Ammon's horn (tissue), 1 donor: ENCODE measurements around the gene GDPD5.
"Not testable (repeated sequence)": the region's sequence is repeated elsewhere in the genome, so short reads cannot be mapped to it uniquely, and the experiment has no call there.

Source experiments
- DNase-seq: peaks from one replicate; pipeline ENCODE4 v3.0.0-alpha.2; 2016; ENCODE audit warnings: low spot score

The GDPD5 gene

DNA sequence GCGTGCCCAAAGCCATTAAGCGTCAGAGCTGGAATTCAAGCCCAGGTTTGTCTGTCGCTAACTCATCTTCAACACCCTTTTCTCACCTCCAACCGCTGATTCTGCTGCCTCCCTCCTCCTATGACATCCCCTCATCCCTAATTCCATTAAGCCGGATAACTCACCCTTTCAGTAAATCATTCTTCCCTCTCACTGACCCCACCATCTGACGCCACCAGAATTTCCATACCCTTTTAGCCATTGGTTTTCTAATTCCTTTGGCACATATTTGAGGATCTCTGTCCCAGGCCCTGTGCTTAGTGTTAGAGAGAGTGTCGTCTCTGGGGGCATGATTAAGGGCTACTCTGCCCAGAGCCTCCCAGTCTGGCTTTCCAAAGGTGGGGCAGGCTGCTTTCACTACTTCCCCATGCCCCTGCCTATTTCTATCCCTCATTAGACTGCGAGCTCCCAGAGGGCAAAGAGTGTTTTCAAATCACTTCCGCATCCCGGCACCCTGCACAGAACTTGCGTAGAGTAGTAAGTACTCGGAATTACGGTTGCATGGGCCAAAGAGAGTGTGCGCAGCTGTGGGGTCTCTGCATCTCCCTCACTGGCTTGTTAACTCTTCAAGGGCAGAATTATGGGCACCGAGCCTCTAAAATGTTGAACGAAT lies 96.6 kb downstream of the GDPD5 start:
- no peak for DNase-seq

- DNase-seq: peak; percentile 82
Observed at GRCh38 chr11:75428281-75428724, 97.4 kb downstream of the GDPD5 start.

DNA sequence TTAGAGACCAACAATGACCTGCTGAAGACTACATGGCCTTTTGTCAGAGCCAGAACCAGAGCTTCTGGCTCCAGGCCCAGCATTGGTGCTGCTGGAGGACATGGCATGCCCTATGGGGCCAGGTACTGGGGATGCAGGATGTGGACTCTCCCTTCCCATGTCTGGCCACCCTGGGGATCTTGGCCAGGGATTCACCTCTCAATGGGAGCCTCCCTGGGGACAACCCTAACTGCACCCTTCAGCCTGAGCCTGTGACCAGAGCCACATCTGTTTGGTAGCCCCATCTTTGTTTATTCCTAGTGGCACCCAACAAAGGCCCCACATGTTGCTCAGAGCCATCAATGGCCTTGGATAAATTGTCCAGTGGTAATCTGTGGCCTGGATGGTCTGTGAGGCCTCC lies 98.6 kb downstream of the GDPD5 start:
- DNase-seq: no peak

DNA sequence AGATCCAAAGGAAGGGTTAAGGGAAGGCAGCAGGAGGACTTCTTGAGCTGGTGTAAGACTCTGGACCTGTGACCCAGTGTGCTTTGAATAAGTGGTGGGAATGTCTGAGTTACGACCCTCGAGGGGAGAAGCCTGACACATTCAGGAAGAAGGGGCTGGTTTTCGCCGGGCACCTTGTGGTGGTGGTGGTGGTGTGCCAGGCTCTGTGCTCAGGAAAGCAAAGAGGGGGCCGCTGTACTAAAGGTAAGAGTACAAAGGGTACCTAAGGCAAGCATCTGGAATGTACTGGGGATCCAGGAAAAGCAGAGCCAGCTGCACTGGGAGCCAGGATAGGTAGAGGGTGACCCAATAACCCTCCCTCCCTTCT lies 99.0 kb downstream of the GDPD5 start:
- DNase-seq: no peak

- DNase-seq: no peak
Observed at GRCh38 chr11:75425422-75425821, 100.3 kb downstream of the GDPD5 start.

- no peak for DNase-seq
Observed at GRCh38 chr11:75424396-75424795, 101.3 kb downstream of the GDPD5 start.

GRCh38 chr11:75423721-75424120 lies 102.0 kb downstream of the GDPD5 start:
- DNase-seq: no peak

- DNase-seq: no peak
Observed at GRCh38 chr11:75422248-75423231, 103.2 kb downstream of the GDPD5 start.

- DNase-seq: no peak
Observed at GRCh38 chr11:75421902-75422247, 103.9 kb downstream of the GDPD5 start.

DNA sequence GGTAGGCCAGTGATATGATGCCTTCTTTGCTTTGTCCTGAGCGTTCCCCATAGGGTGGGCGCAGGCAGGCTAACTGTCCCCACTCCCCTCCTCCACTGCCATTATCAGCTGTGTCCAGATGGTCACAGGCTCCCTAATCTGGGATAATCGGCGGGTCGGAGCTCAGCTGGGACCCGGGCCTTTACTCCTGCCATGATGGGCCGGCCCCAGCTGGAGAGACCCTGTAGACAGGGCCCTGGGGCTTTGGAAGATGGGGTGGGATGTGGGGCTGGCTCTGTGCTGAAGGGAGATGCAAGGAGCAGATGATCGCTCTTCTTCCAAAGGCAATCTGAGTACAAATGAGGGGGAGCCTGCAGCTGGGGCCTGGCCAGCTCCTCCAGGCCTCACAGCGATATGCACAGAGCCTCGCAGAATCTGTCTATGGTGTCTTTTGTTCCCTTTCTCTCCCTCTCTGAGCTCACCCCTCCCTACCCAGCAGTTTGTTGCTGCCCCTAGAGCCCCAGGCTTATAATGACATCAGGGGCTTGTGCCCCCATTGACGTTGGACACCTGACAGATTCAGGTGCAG lies 104.6 kb downstream of the GDPD5 start:
- DNase-seq: peak; percentile 79

DNA sequence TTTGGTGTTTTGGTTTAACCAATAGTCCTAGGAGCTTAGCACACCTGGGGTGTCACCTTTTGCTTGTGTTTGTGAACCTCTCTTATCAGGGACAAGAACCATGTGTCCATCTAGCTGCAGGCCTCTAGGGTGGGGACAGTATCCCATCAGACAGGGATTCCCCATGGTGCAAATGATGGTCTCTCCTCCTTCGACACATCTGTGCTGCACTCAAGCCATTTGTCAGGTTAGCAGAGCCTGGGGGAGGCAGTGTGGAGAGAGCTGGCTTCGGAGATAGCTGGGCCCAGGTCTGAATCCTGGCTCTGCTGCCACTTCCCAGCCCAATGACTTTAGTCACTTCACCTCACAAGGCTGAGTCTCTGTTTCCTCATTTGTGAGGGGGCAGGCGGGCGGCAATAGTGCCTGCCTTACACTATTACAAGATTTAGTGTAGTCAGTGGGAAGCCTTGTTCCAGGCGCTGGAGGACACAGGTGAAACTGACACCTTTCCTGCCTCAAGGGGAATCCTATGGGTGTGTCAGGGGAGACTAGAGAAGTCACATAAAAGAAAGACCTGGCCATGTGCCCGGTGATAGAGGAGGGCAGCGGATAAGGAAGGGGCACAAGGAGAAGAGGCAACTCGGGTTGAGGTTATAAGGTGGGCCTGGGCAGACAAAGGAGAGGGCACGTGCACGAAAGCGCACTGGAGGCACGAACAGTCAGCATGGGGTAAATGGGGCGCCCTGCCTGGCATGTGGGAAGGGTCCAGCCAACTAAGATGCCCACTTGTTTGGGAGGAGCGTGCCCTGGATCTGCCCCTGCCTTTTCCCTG lies 105.3 kb downstream of the GDPD5 start:
- no peak for DNase-seq

DNA sequence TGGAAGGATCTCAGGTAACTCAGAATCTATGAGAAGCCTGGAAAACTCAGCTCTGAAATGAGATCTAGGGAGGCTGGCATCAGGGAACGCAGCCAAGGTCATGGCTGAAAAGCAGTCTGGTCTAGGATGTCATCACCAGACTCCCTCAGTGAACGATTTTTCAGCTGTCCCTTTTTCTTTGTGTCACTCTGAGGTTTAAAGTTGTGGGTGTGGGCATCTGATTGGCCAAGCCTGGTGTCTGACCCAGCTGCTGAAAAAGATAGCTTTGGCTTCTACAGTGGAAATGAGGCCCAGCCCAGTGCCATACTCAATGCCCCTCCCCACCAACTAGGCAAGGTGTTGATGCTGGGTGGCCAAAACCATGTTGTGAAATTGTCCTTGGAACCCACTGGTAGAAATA lies 111.9 kb downstream of the GDPD5 start:
- no peak for DNase-seq

GRCh38 chr11:75413146-75413545 lies 112.6 kb downstream of the GDPD5 start:
- not testable (repeated sequence) for DNase-seq

DNA sequence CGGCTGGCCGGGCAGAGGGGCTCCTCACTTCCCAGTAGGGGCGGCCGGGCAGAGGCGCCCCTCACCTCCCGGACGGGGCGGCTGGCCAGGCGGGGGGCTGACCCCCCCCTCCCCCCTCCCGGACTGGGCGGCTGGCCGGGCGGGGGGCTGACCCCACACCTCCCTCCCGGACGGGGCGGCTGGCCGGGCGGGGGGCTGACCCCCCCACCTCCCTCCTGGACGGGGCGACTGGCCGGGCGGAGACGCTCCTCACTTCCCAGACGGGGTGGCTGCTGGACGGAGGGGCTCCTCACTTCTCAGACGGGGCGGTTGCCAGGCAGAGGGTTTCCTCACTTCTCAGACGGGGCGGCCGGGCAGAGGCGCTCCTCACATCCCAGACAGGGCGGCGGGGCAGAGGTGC lies 115.8 kb downstream of the GDPD5 start:
- not testable (repeated sequence) for DNase-seq

DNA sequence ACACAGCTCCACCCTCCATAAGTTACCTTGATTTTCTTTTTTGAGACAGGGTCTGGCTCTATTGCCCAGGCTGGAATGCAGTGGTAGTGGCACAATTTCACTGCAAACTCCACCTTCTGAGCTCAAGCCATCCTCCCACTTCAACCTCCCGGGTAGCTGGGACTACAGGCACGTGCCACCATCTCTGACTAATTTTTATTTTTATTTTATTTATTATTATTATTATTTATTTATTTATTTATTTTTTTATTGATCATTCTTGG lies 116.9 kb downstream of the GDPD5 start:
- no peak for DNase-seq

DNA sequence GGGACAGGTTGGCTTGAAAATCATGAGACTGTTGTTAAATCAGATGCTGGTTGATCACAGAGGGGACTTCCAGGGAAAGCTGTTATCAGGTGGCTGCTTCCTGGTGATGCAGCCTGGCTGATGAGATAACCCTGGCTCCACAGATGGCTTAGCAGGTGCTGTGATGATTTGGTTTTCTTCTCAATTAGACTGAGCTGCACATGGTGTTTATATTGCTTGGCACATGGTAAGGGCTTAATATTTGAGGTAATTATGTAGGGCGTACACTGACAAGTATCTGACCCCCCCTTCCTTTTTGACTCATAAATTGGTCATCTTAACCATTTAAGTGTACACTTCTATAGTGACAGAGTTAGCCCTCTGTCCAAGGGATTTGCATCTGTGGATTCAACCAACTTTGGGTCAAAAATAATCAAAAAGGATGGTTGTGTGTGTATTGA lies 119.4 kb downstream of the GDPD5 start:
- peak; percentile 57 for DNase-seq

- DNase-seq: no peak
Observed at GRCh38 chr11:75403983-75404658, 121.6 kb downstream of the GDPD5 start.

- no peak for DNase-seq
Observed at GRCh38 chr11:75403037-75403436, 122.7 kb downstream of the GDPD5 start.

DNA sequence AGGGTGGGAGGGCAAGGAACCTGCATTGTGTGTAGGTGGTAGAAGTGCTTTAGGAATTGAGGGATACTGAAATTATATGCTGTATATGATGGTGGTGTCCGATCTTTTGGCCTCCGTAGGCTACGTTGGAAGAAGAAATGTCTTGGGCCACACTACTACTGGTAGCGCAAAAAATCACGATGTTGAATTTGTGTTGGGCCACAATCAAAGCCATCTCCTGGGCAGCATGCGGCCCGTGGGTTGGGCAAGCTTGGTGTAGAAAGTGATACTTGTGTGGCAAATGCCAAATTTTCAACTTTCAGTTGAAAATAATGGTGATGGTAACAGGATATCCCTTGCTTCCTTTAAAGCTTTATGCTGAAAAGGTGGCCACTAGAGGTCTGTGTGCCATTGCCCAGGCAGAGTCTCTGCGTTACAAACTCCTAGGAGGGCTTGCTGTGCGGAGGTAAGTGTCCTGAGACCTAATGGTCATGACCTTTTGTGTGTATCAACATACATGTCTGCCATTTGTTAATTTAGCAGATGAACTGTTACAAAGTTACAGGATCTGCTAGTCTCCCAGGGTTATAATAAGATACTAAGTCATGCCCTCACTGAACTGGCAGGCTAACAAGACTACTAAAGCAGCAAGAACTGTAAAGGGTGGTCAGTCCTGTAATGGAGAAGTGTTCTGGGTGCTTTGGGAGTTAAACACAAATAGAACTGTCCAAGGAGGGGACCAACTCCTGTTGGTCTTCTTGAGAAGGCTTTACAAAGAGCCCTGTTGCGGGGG lies 123.6 kb downstream of the GDPD5 start:
- DNase-seq: no peak

- DNase-seq: no peak
Observed at GRCh38 chr11:75400146-75400865, 125.4 kb downstream of the GDPD5 start.
